MM.1S (cell line): ENCODE results near the gene IFNK.

Source experiments
- CTCF ChIP-seq: fragments of 300-600 bp; sonication (generic); IDR thresholded peaks from 2 replicates; pipeline ENCODE4 v1.5.1; 2016; ENCODE audit warnings: antibody characterized with exemption, low read length, mixed read lengths
- EZH2phosphoT487 ChIP-seq: fragments of 300-600 bp; sonication (generic); IDR thresholded peaks from 2 replicates; pipeline ENCODE4 v1.6.1; 2018; ENCODE audit warnings: antibody characterized with exemption, low read length

GRCh38 chr9:27524236-27524635, at the start of gene IFNK:
- no peak for TF ChIP-seq CTCF
- no peak for TF ChIP-seq EZH2phosphoT487
